T-cell (primary cell): ENCODE measurements around the gene USP17L19. TPM values are rescaled to one million over a fixed set of nuclear protein-coding genes. Genes with fewer than 3 reads are reported as not detected.
A peak's percentile ranks its signal among the peaks of the same experiment; 100 is the strongest.
"Not testable (repeated sequence)": the region's sequence is repeated elsewhere in the genome, so short reads cannot be mapped to it uniquely, and the experiment has no call there.

Experiments
- ATAC-seq, 4 experiments: fragments of 200-7000 bp in 3 of 4; fragments of 150-1000 bp in 1 of 4; cut with Tn5 transposase; replicated peaks in 1 of 4; 1 replicate in 3 of 4; 2 replicates in 1 of 4; pipeline ENCODE4 v1.10.0; 2021; ENCODE audit warnings: moderate library complexity in 3 of 4, mild to moderate bottlenecking in 2 of 4, moderate number of reproducible peaks in 1 of 4
- CTCF ChIA-PET, 2 donors: fragments of 300-600 bp; sonication (Branson Sonifier 250); formaldehyde crosslinking; loops; one replicate each; lab custom pipeline; 2022; ENCODE audit warnings: antibody characterized with exemption in 2 of 2; lab: Charles Lee
- POLR2A ChIA-PET, 2 donors: fragments of 300-600 bp; sonication (Branson Sonifier 250); formaldehyde crosslinking; loops; one replicate each; lab custom pipeline; 2022; ENCODE audit warnings: antibody characterized with exemption in 2 of 2; lab: Charles Lee
- DNase-seq, 35 experiments: peaks; one replicate each; pipeline versions ENCODE4 v3.0.0 to v3.0.0-alpha.2; 2013 to 2023
- H3K27ac ChIP-seq: one replicate; pipeline ENCODE4 v1.5.1; 2013; ENCODE audit warnings: low read length
- H3K27me3 ChIP-seq, 2 experiments: replicated peaks in 1 of 2; 1 replicate in 1 of 2; 2 replicates in 1 of 2; pipeline versions ENCODE4 v1.6.1 to v1.7.0; 2013; ENCODE audit warnings: low read length in 1 of 2, mixed read lengths in 1 of 2; ENCODE audit not compliant: control insufficient read depth in 2 of 2, insufficient read depth in 2 of 2; ENCODE audit errors: extremely low read depth in 1 of 2
- H3K36me3 ChIP-seq, 2 donors: 1 replicate in 1 of 2; 2 replicates in 1 of 2; pipeline versions ENCODE4 v1.6.1 to v1.7.0; 2013; ENCODE audit warnings: low read length in 1 of 2; ENCODE audit not compliant: control insufficient read depth in 2 of 2, insufficient read depth in 1 of 2; ENCODE audit errors: extremely low read depth in 1 of 2
- H3K4me1 ChIP-seq, 2 experiments: 1 replicate in 1 of 2; 2 replicates in 1 of 2; pipeline versions ENCODE4 v1.6.1 to v1.7.0; 2013; ENCODE audit warnings: low read length in 2 of 2, mixed read lengths in 1 of 2; ENCODE audit not compliant: insufficient read depth in 2 of 2, control insufficient read depth in 1 of 2; ENCODE audit errors: extremely low read depth in 1 of 2
- H3K4me3 ChIP-seq, 2 donors: 1 replicate in 1 of 2; 2 replicates in 1 of 2; pipeline versions ENCODE4 v1.5.1 to v1.7.0; 2013; ENCODE audit warnings: mild to moderate bottlenecking in 2 of 2, low read length in 1 of 2, moderate library complexity in 1 of 2; ENCODE audit not compliant: control insufficient read depth in 1 of 2; ENCODE audit errors: extremely low read depth in 1 of 2
- H3K9me3 ChIP-seq: 2 replicates; pipeline ENCODE4 v1.7.0; 2013
- H3K27ac Mint-ChIP-seq, 2 donors: one replicate each; pipeline ENCODE4 v1.8.0; 2020 to 2021; ENCODE audit warnings: mild to moderate bottlenecking in 2 of 2, mixed read lengths in 2 of 2
- H3K27me3 Mint-ChIP-seq, 2 donors: one replicate each; pipeline ENCODE4 v1.8.0; 2021 to 2022; ENCODE audit warnings: mixed read lengths in 2 of 2
- H3K36me3 Mint-ChIP-seq: one replicate; pipeline ENCODE4 v1.8.0; 2021; ENCODE audit warnings: mixed read lengths
- H3K4me1 Mint-ChIP-seq, 3 donors: one replicate each; pipeline ENCODE4 v1.8.0; 2020 to 2022; ENCODE audit warnings: mixed read lengths in 3 of 3, mild to moderate bottlenecking in 1 of 3
- H3K4me3 Mint-ChIP-seq, 3 donors: one replicate each; pipeline ENCODE4 v1.8.0; 2020 to 2022; ENCODE audit warnings: mild to moderate bottlenecking in 3 of 3, mixed read lengths in 3 of 3, moderate library complexity in 3 of 3
- H3K9me3 Mint-ChIP-seq, 3 donors: one replicate each; pipeline ENCODE4 v1.8.0; 2020 to 2022; ENCODE audit warnings: mixed read lengths in 3 of 3
- WGBS: methylation state at CpG from one replicate; pipeline ENCODE4 v1.1.5; 2013; ENCODE audit warnings: missing lambda C conversion rate; ENCODE audit not compliant: insufficient coverage; 5-methylcytosine and 5-hydroxymethylcytosine counted together
- total RNA-seq, 35 experiments: library from RNA in 6 of 35; stranded (reverse) in 6 of 35; fragments of 120-200 nt in 1 of 35; gene quantifications; one replicate each; pipeline versions ENCODE4 v1.2.1 to v1.2.4 and lab custom pipeline; 2013 to 2026

The USP17L19 gene, protein sequence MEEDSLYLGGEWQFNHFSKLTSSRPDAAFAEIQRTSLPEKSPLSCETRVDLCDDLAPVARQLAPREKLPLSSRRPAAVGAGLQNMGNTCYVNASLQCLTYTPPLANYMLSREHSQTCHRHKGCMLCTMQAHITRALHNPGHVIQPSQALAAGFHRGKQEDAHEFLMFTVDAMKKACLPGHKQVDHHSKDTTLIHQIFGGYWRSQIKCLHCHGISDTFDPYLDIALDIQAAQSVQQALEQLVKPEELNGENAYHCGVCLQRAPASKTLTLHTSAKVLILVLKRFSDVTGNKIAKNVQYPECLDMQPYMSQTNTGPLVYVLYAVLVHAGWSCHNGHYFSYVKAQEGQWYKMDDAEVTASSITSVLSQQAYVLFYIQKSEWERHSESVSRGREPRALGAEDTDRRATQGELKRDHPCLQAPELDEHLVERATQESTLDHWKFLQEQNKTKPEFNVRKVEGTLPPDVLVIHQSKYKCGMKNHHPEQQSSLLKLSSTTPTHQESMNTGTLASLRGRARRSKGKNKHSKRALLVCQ
- not detected for total RNA-seq
- total RNA-seq (2013): not detected
- 0 reads per million in 29 experiments for total RNA-seq (lab: John Stamatoyannopoulos, UW)

DNA sequence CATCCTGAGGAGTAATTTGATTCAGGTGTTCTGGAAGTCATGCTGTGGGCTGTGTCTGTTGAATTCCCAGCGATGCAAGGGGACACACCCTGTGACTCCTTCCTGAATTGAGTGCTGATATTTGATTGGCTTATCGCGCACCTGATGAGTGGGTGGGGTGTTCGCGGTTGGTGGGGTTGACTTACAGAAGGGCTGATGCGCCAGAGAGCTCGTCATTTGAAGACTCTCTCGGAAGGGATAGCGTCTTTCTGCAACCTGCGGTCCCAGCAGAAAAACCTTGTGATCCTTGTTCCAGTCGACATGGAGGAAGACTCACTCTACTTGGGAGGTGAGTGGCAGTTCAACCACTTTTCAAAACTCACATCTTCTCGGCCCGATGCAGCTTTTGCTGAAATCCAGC is at the start of gene USP17L19:
USP17L19 (plus strand) TSS at position 301 of the 400 bp plus-strand sequence; CDS start at position 301, 0 bp downstream.
- H3K27ac ChIP-seq, ATAC-seq, H3K4me3 Mint-ChIP-seq, CTCF ChIA-PET, H3K36me3 Mint-ChIP-seq, H3K27me3 ChIP-seq, H3K9me3 Mint-ChIP-seq, H3K9me3 ChIP-seq, H3K27me3 Mint-ChIP-seq, H3K4me1 Mint-ChIP-seq, H3K4me3 ChIP-seq, DNase-seq, H3K4me1 ChIP-seq, H3K36me3 ChIP-seq, H3K27ac Mint-ChIP-seq, POLR2A ChIA-PET: not testable (repeated sequence)
- no CpG with 5 or more reads among the region's 13 CpGs for WGBS

DNA sequence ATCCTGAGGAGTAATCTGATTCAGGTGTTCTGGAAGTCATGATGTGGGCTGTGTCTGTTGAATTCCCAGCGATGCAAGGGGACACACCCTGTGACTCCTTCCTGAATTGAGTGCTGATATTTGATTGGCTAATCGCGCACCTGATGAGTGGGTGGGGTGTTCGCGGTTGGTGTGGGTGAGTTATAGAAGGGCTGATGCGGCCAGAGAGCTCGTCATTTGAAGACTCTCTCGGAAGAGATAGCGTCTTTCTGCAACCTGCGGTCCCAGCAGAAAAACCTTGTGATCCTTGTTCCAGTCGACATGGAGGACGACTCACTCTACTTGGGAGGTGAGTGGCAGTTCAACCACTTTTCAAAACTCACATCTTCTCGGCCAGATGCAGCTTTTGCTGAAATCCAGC is 42.8 kb upstream of the USP17L19 start, which contains the start of gene USP17L10:
USP17L10 (plus strand) TSS at position 301 of the 400 bp plus-strand sequence; CDS start at position 301, 0 bp downstream.
- H3K4me1 Mint-ChIP-seq, H3K36me3 ChIP-seq, ATAC-seq, H3K27me3 ChIP-seq, H3K4me3 Mint-ChIP-seq, H3K27ac Mint-ChIP-seq, H3K4me1 ChIP-seq, H3K27me3 Mint-ChIP-seq, CTCF ChIA-PET, H3K4me3 ChIP-seq, H3K9me3 ChIP-seq, POLR2A ChIA-PET, H3K36me3 Mint-ChIP-seq, DNase-seq, H3K9me3 Mint-ChIP-seq, H3K27ac ChIP-seq: not testable (repeated sequence)
- WGBS: no CpG with 5 or more reads among the region's 13 CpGs

DNA sequence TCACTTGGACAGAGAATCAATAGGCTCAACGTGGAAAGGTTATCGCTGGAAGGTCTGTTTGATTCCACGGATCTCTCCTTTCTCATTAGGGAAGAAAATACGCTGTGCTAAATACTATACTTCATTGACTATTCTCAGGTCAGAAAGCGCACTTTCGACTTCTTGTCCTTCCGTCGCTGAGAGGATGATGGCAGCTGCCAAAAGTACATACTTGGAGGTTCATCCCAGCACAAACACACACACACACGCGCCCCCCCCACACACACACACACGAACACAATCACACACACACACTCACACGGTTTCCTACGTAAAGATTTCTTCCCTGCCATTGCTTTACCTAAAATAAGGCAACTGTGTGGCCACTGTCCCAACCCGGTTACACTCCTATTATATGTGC is 38.5 kb upstream of the USP17L19 start:
- H3K27me3 Mint-ChIP-seq: not testable (repeated sequence)

GRCh38 chr4:9215105-9215504 is 38.1 kb upstream of the USP17L19 start, which contains the start of gene USP17L11:
USP17L11 (plus strand) TSS chr4:9215405; CDS start chr4:9215405, 0 bp downstream.
- H3K4me1 Mint-ChIP-seq, POLR2A ChIA-PET, H3K36me3 Mint-ChIP-seq, H3K4me3 Mint-ChIP-seq, H3K9me3 ChIP-seq, H3K4me3 ChIP-seq, H3K27me3 ChIP-seq, H3K36me3 ChIP-seq, H3K27me3 Mint-ChIP-seq, H3K27ac ChIP-seq, CTCF ChIA-PET, ATAC-seq, H3K4me1 ChIP-seq, DNase-seq, H3K9me3 Mint-ChIP-seq, H3K27ac Mint-ChIP-seq: not testable (repeated sequence)
- 100% methylated on average over 1 of the region's 14 CpGs for WGBS

More for the DNA sequence above, 38.5 kb upstream of the USP17L19 start:
- H3K4me1 ChIP-seq, H3K4me1 Mint-ChIP-seq, H3K9me3 ChIP-seq, H3K27ac ChIP-seq, CTCF ChIA-PET, POLR2A ChIA-PET, H3K36me3 ChIP-seq, H3K9me3 Mint-ChIP-seq, H3K36me3 Mint-ChIP-seq, H3K27me3 ChIP-seq, H3K4me3 ChIP-seq, H3K27ac Mint-ChIP-seq, H3K4me3 Mint-ChIP-seq, ATAC-seq: not testable (repeated sequence)
- WGBS: 95% methylated on average over 5 of the region's 14 CpGs
- DNase-seq: peak in 3 of 35 experiments; percentile 0 to 16 (median 0)

GRCh38 chr4:9219852-9220251 is 33.3 kb upstream of the USP17L19 start, which contains the start of gene USP17L12:
USP17L12 (plus strand) TSS chr4:9220152; CDS start chr4:9220152, 0 bp downstream.
- ATAC-seq, H3K9me3 ChIP-seq, H3K36me3 Mint-ChIP-seq, H3K27me3 Mint-ChIP-seq, H3K27ac ChIP-seq, H3K9me3 Mint-ChIP-seq, H3K27me3 ChIP-seq, H3K4me3 Mint-ChIP-seq, DNase-seq, H3K36me3 ChIP-seq, H3K4me3 ChIP-seq, H3K4me1 ChIP-seq, H3K27ac Mint-ChIP-seq, H3K4me1 Mint-ChIP-seq, CTCF ChIA-PET, POLR2A ChIA-PET: not testable (repeated sequence)
- no CpG with 5 or more reads among the region's 13 CpGs for WGBS

GRCh38 chr4:9224596-9224995 is 28.6 kb upstream of the USP17L19 start, which contains the start of gene USP17L13:
USP17L13 (plus strand) TSS chr4:9224896; CDS start chr4:9224896, 0 bp downstream.
- H3K9me3 ChIP-seq, H3K27ac Mint-ChIP-seq, CTCF ChIA-PET, H3K27me3 Mint-ChIP-seq, POLR2A ChIA-PET, ATAC-seq, H3K36me3 Mint-ChIP-seq, H3K27ac ChIP-seq, H3K4me1 ChIP-seq, H3K4me3 Mint-ChIP-seq, DNase-seq, H3K27me3 ChIP-seq, H3K9me3 Mint-ChIP-seq, H3K36me3 ChIP-seq, H3K4me3 ChIP-seq, H3K4me1 Mint-ChIP-seq: not testable (repeated sequence)
- no CpG with 5 or more reads among the region's 14 CpGs for WGBS
